HEK293 (cell line): Measurements from ENCODE around the gene EGFR.

ENCODE experiments used
- CTCF ChIA-PET: fragments of 350-600 bp; formaldehyde crosslinking; extraction: SDS; loops from one replicate; lab custom pipeline; 2021; ENCODE audit warnings: antibody characterized with exemption; lab: Yijun Ruan, JAX
- POLR2A ChIA-PET: fragments of 300-600 bp; formaldehyde crosslinking; extraction: SDS; loops from one replicate; lab custom pipeline; 2020; ENCODE audit warnings: antibody characterized with exemption, inconsistent platforms; lab: Yijun Ruan, JAX
- H3K27ac ChIP-seq: fragments of 200-500 bp; sonication (Bioruptor generic); 2 replicates; pipeline ENCODE4 v1.5.1; 2014; ENCODE audit warnings: low read depth, low read length, control low read depth, inconsistent platforms; ENCODE audit errors: extremely low read depth
- H3K36me3 ChIP-seq, 2 experiments: fragments of 200-500 bp in 1 of 2; sonication (Bioruptor generic) in 1 of 2; 1 replicate in 1 of 2; 2 replicates in 1 of 2; pipeline ENCODE4 v1.5.1; 2014 to 2017; ENCODE audit warnings: inconsistent platforms in 2 of 2, low read length in 2 of 2; ENCODE audit not compliant: control insufficient read depth in 2 of 2, insufficient read depth in 1 of 2
- H3K4me1 ChIP-seq: fragments of 200-500 bp; sonication (Bioruptor generic); 2 replicates; pipeline ENCODE4 v1.5.1; 2014; ENCODE audit warnings: mild to moderate bottlenecking, low read length, inconsistent platforms; ENCODE audit not compliant: control insufficient read depth, insufficient read depth
- H3K4me3 ChIP-seq: 2 replicates; pipeline ENCODE4 v1.5.1; 2011; ENCODE audit warnings: low read depth, mild to moderate bottlenecking, control low read depth, low read length, moderate library complexity
- H3K9me3 ChIP-seq: fragments of 200-500 bp; sonication (Bioruptor generic); 2 replicates; pipeline ENCODE4 v1.5.1; 2014; ENCODE audit warnings: low read depth, low read length, inconsistent platforms; ENCODE audit not compliant: control insufficient read depth, insufficient read depth
- GLI4 ChIP-seq: fragments of 450-650 bp; formaldehyde crosslinking; IDR thresholded peaks from 2 replicates; pipeline ENCODE4 v1.5.1; 2016; ENCODE audit warnings: missing biosample characterization, missing genetic modification characterization
- YY1 ChIP-seq: fragments of 450-650 bp; formaldehyde crosslinking; IDR thresholded peaks from 2 replicates; pipeline ENCODE4 v1.5.1; 2018; ENCODE audit warnings: missing biosample characterization, missing genetic modification characterization
- ZNF138 ChIP-seq: fragments of 450-650 bp; formaldehyde crosslinking; IDR thresholded peaks from 2 replicates; pipeline ENCODE4 v1.5.1; 2016; ENCODE audit warnings: missing biosample characterization, missing genetic modification characterization, borderline replicate concordance
- ZNF146 ChIP-seq: fragments of 450-650 bp; formaldehyde crosslinking; IDR thresholded peaks from 2 replicates; pipeline ENCODE4 v1.5.1; 2016; ENCODE audit warnings: missing biosample characterization, missing genetic modification characterization
- ZNF2 ChIP-seq: fragments of 450-650 bp; formaldehyde crosslinking; IDR thresholded peaks from 2 replicates; pipeline ENCODE4 v1.5.1; 2016; ENCODE audit warnings: missing biosample characterization, missing genetic modification characterization
- ZNF24 ChIP-seq: fragments of 450-650 bp; formaldehyde crosslinking; IDR thresholded peaks from 2 replicates; pipeline ENCODE4 v1.5.1; 2016; ENCODE audit warnings: missing biosample characterization, missing genetic modification characterization
- ZNF311 ChIP-seq: fragments of 450-650 bp; formaldehyde crosslinking; IDR thresholded peaks from 2 replicates; pipeline ENCODE4 v1.5.1; 2017; ENCODE audit warnings: missing biosample characterization, missing genetic modification characterization, borderline replicate concordance
- ZNF416 ChIP-seq: fragments of 450-650 bp; formaldehyde crosslinking; IDR thresholded peaks from 2 replicates; pipeline ENCODE4 v1.5.1; 2016; ENCODE audit warnings: missing biosample characterization, missing genetic modification characterization
- ZNF48 ChIP-seq: fragments of 450-650 bp; formaldehyde crosslinking; IDR thresholded peaks from 2 replicates; pipeline ENCODE4 v1.5.1; 2016; ENCODE audit warnings: missing biosample characterization, missing genetic modification characterization
- ZNF558 ChIP-seq: fragments of 450-650 bp; formaldehyde crosslinking; IDR thresholded peaks from 2 replicates; pipeline ENCODE4 v1.5.1; 2016; ENCODE audit warnings: missing biosample characterization, missing genetic modification characterization
- ZNF571 ChIP-seq: fragments of 450-650 bp; formaldehyde crosslinking; IDR thresholded peaks from 2 replicates; pipeline ENCODE4 v1.5.0; 2017; ENCODE audit warnings: missing biosample characterization, missing genetic modification characterization
- ZNF600 ChIP-seq: fragments of 450-650 bp; formaldehyde crosslinking; IDR thresholded peaks from 2 replicates; pipeline ENCODE4 v1.5.1; 2016; ENCODE audit warnings: missing biosample characterization, missing genetic modification characterization
- ZNF658 ChIP-seq: fragments of 450-650 bp; formaldehyde crosslinking; IDR thresholded peaks from 2 replicates; pipeline ENCODE4; 2016; ENCODE audit warnings: missing biosample characterization, missing genetic modification characterization
- ZNF768 ChIP-seq: fragments of 450-650 bp; formaldehyde crosslinking; IDR thresholded peaks from 2 replicates; pipeline ENCODE4 v1.5.1; 2018; ENCODE audit warnings: missing biosample characterization, mild to moderate bottlenecking, missing genetic modification characterization
- ZSCAN23 ChIP-seq: fragments of 450-650 bp; formaldehyde crosslinking; IDR thresholded peaks from 2 replicates; pipeline ENCODE4 v1.5.1; 2016; ENCODE audit warnings: missing biosample characterization, missing genetic modification characterization
- TF ChIP-seq, protein P1 (sequence below): fragments of 450-650 bp; formaldehyde crosslinking; IDR thresholded peaks from 2 replicates; pipeline ENCODE4 v1.5.0; 2017; ENCODE audit warnings: missing biosample characterization, missing genetic modification characterization, borderline replicate concordance
- TF ChIP-seq, protein P2 (sequence below): fragments of 450-650 bp; formaldehyde crosslinking; IDR thresholded peaks from 2 replicates; pipeline ENCODE4 v1.5.1; 2016; ENCODE audit warnings: missing biosample characterization, missing genetic modification characterization
- TF ChIP-seq, protein P3 (sequence below): IDR thresholded peaks from 2 replicates; pipeline ENCODE4 v1.6.1; 2011; ENCODE audit warnings: mild to moderate bottlenecking, low read depth, low read length, borderline replicate concordance
- TF ChIP-seq, protein P4 (sequence below): fragments of 450-650 bp; formaldehyde crosslinking; IDR thresholded peaks from 2 replicates; pipeline ENCODE4 v1.5.1; 2016; ENCODE audit warnings: missing biosample characterization, missing genetic modification characterization
- TF ChIP-seq, protein P5 (sequence below): sonication (generic); formaldehyde crosslinking; IDR thresholded peaks from 2 replicates; pipeline ENCODE4 v1.8.1; 2022; ENCODE audit warnings: mild to moderate bottlenecking, moderate library complexity, missing genetic modification reagents

Gene EGFR

DNA sequence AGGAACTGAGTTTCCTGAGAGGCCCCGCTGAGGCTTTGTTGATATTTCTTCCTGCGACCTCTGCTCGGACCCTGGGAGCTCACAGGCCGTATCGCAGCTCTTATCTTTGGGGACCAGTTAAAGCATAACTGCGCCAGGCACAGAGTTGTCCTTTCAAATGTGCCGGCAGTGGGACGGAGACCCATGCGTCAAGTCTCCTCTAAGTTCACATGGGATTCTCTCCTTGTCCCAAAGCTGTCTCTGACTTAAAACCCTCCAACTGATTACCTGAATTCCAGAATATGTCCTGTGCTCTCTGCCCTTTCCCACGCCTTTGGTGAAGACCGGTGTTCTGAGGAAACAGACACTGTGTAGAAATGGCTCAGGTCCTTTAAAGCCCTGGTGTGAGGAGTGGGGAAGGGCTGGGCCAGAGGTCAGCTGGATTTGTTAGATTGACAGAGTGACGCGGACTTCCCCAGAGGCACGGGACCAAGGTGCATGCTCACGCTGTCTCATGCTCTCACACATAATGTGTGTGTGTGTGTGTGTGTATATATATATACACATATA, 169.8 kb downstream of the EGFR start:
- POLR2A ChIA-PET: no interaction called here
- Histone ChIP-seq H3K9me3 (no peaks in the 10 kb centered on the region), H3K36me3 (no peaks in the 10 kb centered on the region), H3K4me3 (no peak overlapping the region), H3K4me1 (peaks cover 13% of the 10 kb centered on the region; the same call in 1 of the 2 replicates), H3K27ac (no peak overlapping the region)
- CTCF ChIA-PET: interaction anchor here (0.6 kb wide), 1 partner anchor 9 kb away, joined by 3 read pairs; no protein-coding TSS in a partner anchor
- TF ChIP-seq ZNF48: no peak
- no peak for TF ChIP-seq ZNF768
- no peak for TF ChIP-seq YY1 (tag by site-specific recombination)
- TF ChIP-seq ZSCAN23: no peak
- no peak for TF ChIP-seq ZNF571
- no peak for TF ChIP-seq ZNF24 (tag by site-specific recombination)
- TF ChIP-seq, protein P1, sequence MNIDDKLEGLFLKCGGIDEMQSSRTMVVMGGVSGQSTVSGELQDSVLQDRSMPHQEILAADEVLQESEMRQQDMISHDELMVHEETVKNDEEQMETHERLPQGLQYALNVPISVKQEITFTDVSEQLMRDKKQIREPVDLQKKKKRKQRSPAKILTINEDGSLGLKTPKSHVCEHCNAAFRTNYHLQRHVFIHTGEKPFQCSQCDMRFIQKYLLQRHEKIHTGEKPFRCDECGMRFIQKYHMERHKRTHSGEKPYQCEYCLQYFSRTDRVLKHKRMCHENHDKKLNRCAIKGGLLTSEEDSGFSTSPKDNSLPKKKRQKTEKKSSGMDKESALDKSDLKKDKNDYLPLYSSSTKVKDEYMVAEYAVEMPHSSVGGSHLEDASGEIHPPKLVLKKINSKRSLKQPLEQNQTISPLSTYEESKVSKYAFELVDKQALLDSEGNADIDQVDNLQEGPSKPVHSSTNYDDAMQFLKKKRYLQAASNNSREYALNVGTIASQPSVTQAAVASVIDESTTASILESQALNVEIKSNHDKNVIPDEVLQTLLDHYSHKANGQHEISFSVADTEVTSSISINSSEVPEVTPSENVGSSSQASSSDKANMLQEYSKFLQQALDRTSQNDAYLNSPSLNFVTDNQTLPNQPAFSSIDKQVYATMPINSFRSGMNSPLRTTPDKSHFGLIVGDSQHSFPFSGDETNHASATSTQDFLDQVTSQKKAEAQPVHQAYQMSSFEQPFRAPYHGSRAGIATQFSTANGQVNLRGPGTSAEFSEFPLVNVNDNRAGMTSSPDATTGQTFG (tag by site-specific recombination): no peak
- TF ChIP-seq ZNF600: no peak
- no peak for TF ChIP-seq ZNF138 (tag by site-specific recombination)
- TF ChIP-seq ZNF558: no peak
- TF ChIP-seq ZNF311 (tag by site-specific recombination): no peak
- TF ChIP-seq, protein P2, sequence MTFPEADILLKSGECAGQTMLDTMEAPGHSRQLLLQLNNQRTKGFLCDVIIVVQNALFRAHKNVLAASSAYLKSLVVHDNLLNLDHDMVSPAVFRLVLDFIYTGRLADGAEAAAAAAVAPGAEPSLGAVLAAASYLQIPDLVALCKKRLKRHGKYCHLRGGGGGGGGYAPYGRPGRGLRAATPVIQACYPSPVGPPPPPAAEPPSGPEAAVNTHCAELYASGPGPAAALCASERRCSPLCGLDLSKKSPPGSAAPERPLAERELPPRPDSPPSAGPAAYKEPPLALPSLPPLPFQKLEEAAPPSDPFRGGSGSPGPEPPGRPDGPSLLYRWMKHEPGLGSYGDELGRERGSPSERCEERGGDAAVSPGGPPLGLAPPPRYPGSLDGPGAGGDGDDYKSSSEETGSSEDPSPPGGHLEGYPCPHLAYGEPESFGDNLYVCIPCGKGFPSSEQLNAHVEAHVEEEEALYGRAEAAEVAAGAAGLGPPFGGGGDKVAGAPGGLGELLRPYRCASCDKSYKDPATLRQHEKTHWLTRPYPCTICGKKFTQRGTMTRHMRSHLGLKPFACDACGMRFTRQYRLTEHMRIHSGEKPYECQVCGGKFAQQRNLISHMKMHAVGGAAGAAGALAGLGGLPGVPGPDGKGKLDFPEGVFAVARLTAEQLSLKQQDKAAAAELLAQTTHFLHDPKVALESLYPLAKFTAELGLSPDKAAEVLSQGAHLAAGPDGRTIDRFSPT (tag by site-specific recombination): no peak
- no peak for TF ChIP-seq ZNF146 (tag by site-specific recombination)
- TF ChIP-seq, protein P3, sequence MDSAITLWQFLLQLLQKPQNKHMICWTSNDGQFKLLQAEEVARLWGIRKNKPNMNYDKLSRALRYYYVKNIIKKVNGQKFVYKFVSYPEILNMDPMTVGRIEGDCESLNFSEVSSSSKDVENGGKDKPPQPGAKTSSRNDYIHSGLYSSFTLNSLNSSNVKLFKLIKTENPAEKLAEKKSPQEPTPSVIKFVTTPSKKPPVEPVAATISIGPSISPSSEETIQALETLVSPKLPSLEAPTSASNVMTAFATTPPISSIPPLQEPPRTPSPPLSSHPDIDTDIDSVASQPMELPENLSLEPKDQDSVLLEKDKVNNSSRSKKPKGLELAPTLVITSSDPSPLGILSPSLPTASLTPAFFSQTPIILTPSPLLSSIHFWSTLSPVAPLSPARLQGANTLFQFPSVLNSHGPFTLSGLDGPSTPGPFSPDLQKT: no peak
- TF ChIP-seq, protein P4, sequence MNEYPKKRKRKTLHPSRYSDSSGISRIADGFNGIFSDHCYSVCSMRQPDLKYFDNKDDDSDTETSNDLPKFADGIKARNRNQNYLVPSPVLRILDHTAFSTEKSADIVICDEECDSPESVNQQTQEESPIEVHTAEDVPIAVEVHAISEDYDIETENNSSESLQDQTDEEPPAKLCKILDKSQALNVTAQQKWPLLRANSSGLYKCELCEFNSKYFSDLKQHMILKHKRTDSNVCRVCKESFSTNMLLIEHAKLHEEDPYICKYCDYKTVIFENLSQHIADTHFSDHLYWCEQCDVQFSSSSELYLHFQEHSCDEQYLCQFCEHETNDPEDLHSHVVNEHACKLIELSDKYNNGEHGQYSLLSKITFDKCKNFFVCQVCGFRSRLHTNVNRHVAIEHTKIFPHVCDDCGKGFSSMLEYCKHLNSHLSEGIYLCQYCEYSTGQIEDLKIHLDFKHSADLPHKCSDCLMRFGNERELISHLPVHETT (tag by site-specific recombination): no peak

DNA sequence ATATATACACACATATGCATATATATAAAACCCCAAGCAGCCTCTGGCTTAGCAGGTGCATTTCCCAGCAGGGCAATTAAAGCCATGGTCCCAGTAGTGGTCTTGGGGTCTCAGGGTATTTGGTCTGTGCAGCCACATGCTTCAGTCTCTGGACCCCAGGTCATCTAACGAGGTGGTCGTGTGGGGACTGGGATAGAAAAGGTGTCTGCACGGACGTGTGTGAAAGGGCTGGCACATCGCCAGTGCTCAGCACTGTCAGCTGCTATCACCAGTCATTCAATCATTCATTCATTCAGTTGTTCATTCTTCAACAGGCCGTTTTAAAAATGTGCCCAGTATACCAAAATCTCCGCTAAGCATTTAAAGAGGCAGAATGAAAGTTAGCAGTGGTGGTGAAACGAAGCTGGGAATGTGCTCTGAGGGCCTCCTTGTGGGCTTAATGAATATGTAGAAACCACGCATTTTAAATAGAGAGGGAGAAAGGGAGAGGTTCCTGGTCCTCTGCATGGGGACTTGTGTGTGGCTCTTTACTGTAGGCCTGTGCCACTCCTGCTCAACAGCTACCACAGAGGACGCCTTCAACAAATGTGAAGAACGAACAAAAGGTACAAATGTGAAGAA, 170.4 kb downstream of the EGFR start:
- CTCF ChIA-PET: no interaction called here
- Histone ChIP-seq H3K4me1 (peaks cover 13% of the 10 kb centered on the region; the same call in 1 of the 2 replicates), H3K36me3 (no peaks in the 10 kb centered on the region; a peak in 1 of 3 replicates), H3K27ac (no peak overlapping the region), H3K4me3 (no peak overlapping the region), H3K9me3 (no peaks in the 10 kb centered on the region)
- TF ChIP-seq, protein P5, sequence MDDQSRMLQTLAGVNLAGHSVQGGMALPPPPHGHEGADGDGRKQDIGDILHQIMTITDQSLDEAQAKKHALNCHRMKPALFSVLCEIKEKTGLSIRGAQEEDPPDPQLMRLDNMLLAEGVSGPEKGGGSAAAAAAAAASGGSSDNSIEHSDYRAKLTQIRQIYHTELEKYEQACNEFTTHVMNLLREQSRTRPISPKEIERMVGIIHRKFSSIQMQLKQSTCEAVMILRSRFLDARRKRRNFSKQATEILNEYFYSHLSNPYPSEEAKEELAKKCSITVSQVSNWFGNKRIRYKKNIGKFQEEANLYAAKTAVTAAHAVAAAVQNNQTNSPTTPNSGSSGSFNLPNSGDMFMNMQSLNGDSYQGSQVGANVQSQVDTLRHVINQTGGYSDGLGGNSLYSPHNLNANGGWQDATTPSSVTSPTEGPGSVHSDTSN: no peak
- no peak for TF ChIP-seq ZNF416
- no peak for TF ChIP-seq ZNF658 (tag by site-specific recombination)
- no peak for TF ChIP-seq ZNF2 (tag by site-specific recombination)
- TF ChIP-seq GLI4 (tag by site-specific recombination): no peak
- POLR2A ChIA-PET: no interaction called here
